Mesothelial cell of epicardium (in vitro differentiated cells): Measurements from ENCODE around the gene HSD17B8. TPM values are rescaled to one million over a fixed set of nuclear protein-coding genes. Genes with fewer than 3 reads are reported as not detected.

Source experiments
- DNase-seq, 2 experiments: peaks; one replicate each; pipeline ENCODE4 v3.0.0; 2021; ENCODE audit warnings: low spot score in 2 of 2; ENCODE audit not compliant: unreplicated experiment in 2 of 2
- H3K27ac Mint-ChIP-seq: 2 replicates; pipeline ENCODE4 v1.8.0; 2021; ENCODE audit warnings: mixed read lengths
- H3K27me3 Mint-ChIP-seq: 2 replicates; pipeline ENCODE4 v1.8.0; 2021; ENCODE audit warnings: low read depth, mixed read lengths
- H3K36me3 Mint-ChIP-seq: 2 replicates; pipeline ENCODE4 v1.8.0; 2021; ENCODE audit warnings: mixed read lengths
- H3K4me1 Mint-ChIP-seq: 2 replicates; pipeline ENCODE4 v1.8.0; 2021; ENCODE audit warnings: mixed read lengths
- H3K4me3 Mint-ChIP-seq: 2 replicates; pipeline ENCODE4 v1.8.0; 2021; ENCODE audit warnings: mild to moderate bottlenecking, moderate library complexity, mixed read lengths
- H3K9me3 Mint-ChIP-seq: 2 replicates; pipeline ENCODE4 v1.8.0; 2021; ENCODE audit warnings: mixed read lengths
- total RNA-seq: library from RNA; stranded (reverse); gene quantifications from 3 replicates; pipeline ENCODE4 v1.2.1, GENCODE V29; 2021
- TF ChIP-seq, protein P1 (sequence below): fragments of 200-600 bp; sonication (generic); IDR thresholded peaks from one replicate; pipeline ENCODE4 v1.5.0; 2021; ENCODE audit warnings: antibody characterized with exemption; ENCODE audit not compliant: unreplicated experiment

HSD17B8 gene
- total RNA-seq, 1 donor from 2014 or later: 15.0 TPM

DNA sequence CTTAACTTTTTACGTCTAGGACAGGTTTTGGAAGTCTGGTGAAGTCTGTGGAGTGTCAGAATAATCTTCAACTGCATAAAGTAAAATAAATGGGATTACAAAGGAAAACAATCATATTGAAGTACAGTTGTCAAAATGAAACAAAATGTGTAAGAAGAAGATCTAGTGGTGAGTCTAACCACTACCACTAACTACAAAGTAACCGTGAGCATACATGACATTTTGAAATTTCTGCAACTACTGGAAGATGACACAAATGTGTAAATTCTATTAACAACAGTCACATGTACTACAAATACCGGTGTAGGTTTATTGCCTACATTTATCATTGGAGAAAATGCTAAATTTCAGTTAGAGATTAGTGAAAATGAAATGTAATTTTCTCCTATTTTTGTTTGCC lies 37.5 kb downstream of the HSD17B8 start:
- Mint-ChIP-seq H3K27ac (no peak overlapping the region), H3K9me3 (no peaks in the 10 kb centered on the region), H3K27me3 (peaks cover 48% of the 10 kb centered on the region), H3K4me3 (no peak overlapping the region), H3K4me1 (no peaks in the 10 kb centered on the region), H3K36me3 (no peaks in the 10 kb centered on the region)
- TF ChIP-seq, protein P1, sequence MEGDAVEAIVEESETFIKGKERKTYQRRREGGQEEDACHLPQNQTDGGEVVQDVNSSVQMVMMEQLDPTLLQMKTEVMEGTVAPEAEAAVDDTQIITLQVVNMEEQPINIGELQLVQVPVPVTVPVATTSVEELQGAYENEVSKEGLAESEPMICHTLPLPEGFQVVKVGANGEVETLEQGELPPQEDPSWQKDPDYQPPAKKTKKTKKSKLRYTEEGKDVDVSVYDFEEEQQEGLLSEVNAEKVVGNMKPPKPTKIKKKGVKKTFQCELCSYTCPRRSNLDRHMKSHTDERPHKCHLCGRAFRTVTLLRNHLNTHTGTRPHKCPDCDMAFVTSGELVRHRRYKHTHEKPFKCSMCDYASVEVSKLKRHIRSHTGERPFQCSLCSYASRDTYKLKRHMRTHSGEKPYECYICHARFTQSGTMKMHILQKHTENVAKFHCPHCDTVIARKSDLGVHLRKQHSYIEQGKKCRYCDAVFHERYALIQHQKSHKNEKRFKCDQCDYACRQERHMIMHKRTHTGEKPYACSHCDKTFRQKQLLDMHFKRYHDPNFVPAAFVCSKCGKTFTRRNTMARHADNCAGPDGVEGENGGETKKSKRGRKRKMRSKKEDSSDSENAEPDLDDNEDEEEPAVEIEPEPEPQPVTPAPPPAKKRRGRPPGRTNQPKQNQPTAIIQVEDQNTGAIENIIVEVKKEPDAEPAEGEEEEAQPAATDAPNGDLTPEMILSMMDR: no peak
- no peak for DNase-seq

- no peak overlapping the region for H3K27ac Mint-ChIP-seq
- H3K4me3 Mint-ChIP-seq: no peak overlapping the region
Measured at GRCh38 chr6:33243476-33243875, 39.0 kb downstream of the HSD17B8 start.

GRCh38 chr6:33247977-33248642 lies 43.7 kb downstream of the HSD17B8 start:
- peak; percentile 81 to 94 for DNase-seq
- Mint-ChIP-seq H3K4me3 (peak overlapping the region; percentile 81), H3K27me3 (peaks cover 19% of the 10 kb centered on the region), H3K4me1 (peaks cover 18% of the 10 kb centered on the region), H3K27ac (peak overlapping the region; percentile 71), H3K9me3 (no peaks in the 10 kb centered on the region), H3K36me3 (peaks cover 21% of the 10 kb centered on the region)
- TF ChIP-seq, protein P1: peak; percentile 85

More at GRCh38 chr6:33243476-33243875, 39.0 kb downstream of the HSD17B8 start:
- peaks cover 48% of the 10 kb centered on the region for H3K27me3 Mint-ChIP-seq
- H3K9me3 Mint-ChIP-seq: no peaks in the 10 kb centered on the region
- no peak for DNase-seq
- H3K4me1 Mint-ChIP-seq: peaks cover 5% of the 10 kb centered on the region
- TF ChIP-seq, protein P1: no peak
- H3K36me3 Mint-ChIP-seq: no peaks in the 10 kb centered on the region

DNA sequence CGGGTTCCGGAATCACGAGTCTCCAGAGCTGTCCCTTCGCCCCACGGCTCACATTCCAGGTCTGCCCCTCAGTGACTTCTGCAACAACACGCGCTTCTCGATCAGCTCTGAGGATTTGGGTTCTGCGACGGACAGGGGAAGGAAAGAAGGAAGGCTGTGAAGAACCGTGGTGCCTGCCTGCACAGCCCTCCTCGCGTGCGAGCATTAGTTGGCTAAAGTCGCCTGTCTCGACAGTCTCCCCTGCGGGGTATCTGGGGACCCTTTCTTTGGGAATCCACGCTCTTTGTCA lies 44.1 kb downstream of the HSD17B8 start:
- TF ChIP-seq, protein P1: peak; percentile 49
- peak overlapping the region; percentile 81 for H3K4me3 Mint-ChIP-seq
- H3K36me3 Mint-ChIP-seq: peaks cover 21% of the 10 kb centered on the region
- H3K27ac Mint-ChIP-seq: peak overlapping the region; percentile 71
- H3K27me3 Mint-ChIP-seq: peaks cover 14% of the 10 kb centered on the region
- no peak for DNase-seq
- no peaks in the 10 kb centered on the region for H3K9me3 Mint-ChIP-seq
- H3K4me1 Mint-ChIP-seq: peaks cover 18% of the 10 kb centered on the region

GRCh38 chr6:33248932-33249731 lies 44.7 kb downstream of the HSD17B8 start:
- Mint-ChIP-seq H3K9me3 (no peaks in the 10 kb centered on the region), H3K4me3 (peak overlapping the region; percentile 81), H3K36me3 (peaks cover 21% of the 10 kb centered on the region), H3K4me1 (peaks cover 18% of the 10 kb centered on the region), H3K27me3 (peaks cover 9% of the 10 kb centered on the region), H3K27ac (peak overlapping the region; percentile 85)
- TF ChIP-seq, protein P1: no peak
- peak; percentile 80 to 89 for DNase-seq
